GM12878 (cell line): ENCODE data around the gene LRRN4. TPM values are rescaled to one million over a fixed set of nuclear protein-coding genes. Genes with fewer than 3 reads are reported as not detected.

Experiments
- ATAC-seq: fragments of 200-7000 bp; cut with Tn5 transposase; 3 replicates; pipeline ENCODE4 v1.9.1; 2020; ENCODE audit warnings: mild to moderate bottlenecking, moderate library complexity
- BruUV-seq: library from RNA; stranded (reverse); fragments of 400-500 nt; replicated peaks from 2 replicates; lab custom pipeline; 2021; lab: Mats Ljungman, UMichigan
- CTCF ChIA-PET: fragments of 300-600 bp; sonication (Branson Sonifier 250); formaldehyde crosslinking; extraction: SDS; loops from one replicate; lab custom pipeline; 2021; ENCODE audit warnings: inconsistent platforms; lab: Yijun Ruan, JAX
- POLR2A ChIA-PET: fragments of 350-600 bp; formaldehyde crosslinking; extraction: SDS; loops from one replicate; lab custom pipeline; 2021; ENCODE audit warnings: inconsistent platforms; lab: Charles Lee
- RAD21 ChIA-PET: fragments of 300-600 bp; sonication (Branson Sonifier 250); formaldehyde crosslinking; loops from one replicate; lab custom pipeline; 2023; ENCODE audit warnings: antibody characterized with exemption; ENCODE audit not compliant: unreplicated experiment; lab: Charles Lee
- SMC1A ChIA-PET: fragments of 300-600 bp; sonication (Branson Sonifier 250); formaldehyde crosslinking; loops from one replicate; lab custom pipeline; 2023; ENCODE audit not compliant: unreplicated experiment, uncharacterized antibody; lab: Charles Lee
- DNase-seq: peaks from one replicate; pipeline ENCODE4 v3.0.0-alpha.2; 2011; ENCODE audit warnings: low read depth, low spot score
- FAIRE-seq: peaks from 3 replicates; lab custom pipeline; 2011; peaks lifted over from hg19 to GRCh38; lab: Jason Lieb, UNC
- H2AFZ ChIP-seq: 2 replicates; pipeline ENCODE4 v1.6.0; 2011; ENCODE audit warnings: low read depth, low read length, control low read depth; ENCODE audit not compliant: control insufficient read depth
- H3K27ac ChIP-seq: 2 replicates; pipeline ENCODE4 v1.5.1; 2011; ENCODE audit warnings: control low read depth; ENCODE audit not compliant: control insufficient read depth, insufficient read depth
- H3K27me3 ChIP-seq, 2 experiments: replicated peaks in 1 of 2; 2 replicates each; pipeline versions ENCODE4 v1.6.0 to v1.6.1; 2011; ENCODE audit warnings: low read length in 1 of 2; ENCODE audit not compliant: control insufficient read depth in 2 of 2, insufficient read depth in 2 of 2
- H3K36me3 ChIP-seq, 2 experiments: 2 replicates each; pipeline ENCODE4 v1.5.1; 2011; ENCODE audit warnings: low read length in 1 of 2; ENCODE audit not compliant: control insufficient read depth in 2 of 2, insufficient read depth in 2 of 2
- H3K4me1 ChIP-seq: 2 replicates; pipeline ENCODE4 v1.6.1; 2011; ENCODE audit warnings: mild to moderate bottlenecking, low read length, moderate library complexity, mixed read lengths; ENCODE audit not compliant: control insufficient read depth, insufficient read depth
- H3K4me2 ChIP-seq: 2 replicates; pipeline ENCODE4 v1.6.0; 2011; ENCODE audit warnings: control low read depth; ENCODE audit not compliant: control insufficient read depth, insufficient read depth
- H3K4me3 ChIP-seq: fragments of 200-600 bp; sonication (generic); 2 replicates; pipeline ENCODE4 v1.5.1; 2016
- H3K79me2 ChIP-seq: 2 replicates; pipeline ENCODE4 v1.6.0; 2011; ENCODE audit warnings: low read length; ENCODE audit not compliant: control insufficient read depth, insufficient read depth
- H3K9ac ChIP-seq: 2 replicates; pipeline ENCODE4 v1.8.0; 2011; ENCODE audit warnings: low read length, control low read depth, mixed read lengths; ENCODE audit not compliant: control insufficient read depth, insufficient read depth
- H3K9me3 ChIP-seq: replicated peaks from 3 replicates; pipeline ENCODE4 v1.5.1; 2011; ENCODE audit warnings: mild to moderate bottlenecking, low read length; ENCODE audit not compliant: control insufficient read depth, insufficient read depth
- H4K20me1 ChIP-seq: 2 replicates; pipeline ENCODE4 v1.6.0; 2011; ENCODE audit not compliant: control insufficient read depth, insufficient read depth
- GATAD2B ChIP-seq: fragments of 450-650 bp; conservative IDR thresholded peaks from 2 replicates; pipeline ENCODE4 v1.6.1; 2017; ENCODE audit warnings: low read depth, mild to moderate bottlenecking, moderate library complexity
- TARDBP ChIP-seq: IDR thresholded peaks from 2 replicates; pipeline ENCODE4 v1.6.1; 2016; ENCODE audit warnings: borderline replicate concordance
- WGBS: methylation state at CpG from one replicate; pipeline ENCODE4 v1.1.6; 2016; ENCODE audit warnings: low lambda C conversion rate; ENCODE audit not compliant: insufficient replicate concordance, insufficient coverage; ENCODE audit errors: missing lambda C conversion rate; 5-methylcytosine and 5-hydroxymethylcytosine counted together
- in situ Hi-C: fragments of 300-500 bp; cut with MboI; formaldehyde crosslinking; loops from 9 replicates; pipeline ENCODE4 v1.14.3; 2018; ENCODE audit warnings: mixed read lengths
- intact Hi-C: fragments of 100-400 bp; cut with micrococcal nuclease; formaldehyde crosslinking; loops from one replicate; pipeline ENCODE4 v1.14.2; 2022; ENCODE audit not compliant: unreplicated experiment
- polyA plus RNA-seq, 11 experiments: library from polyadenylated mRNA; depleted of rRNA in 4 of 11; unstranded in 6 of 11; stranded (reverse) in 5 of 11; fragments of >200 nt; fragmentation: Nextera tagmentation in 4 of 11; fragmentation: Illumina TruSeq in 1 of 11; extraction: Ambion mirVana in 4 of 11; extraction: Trizol in 1 of 11; gene quantifications; 1 replicate in 1 of 11; 2 replicates in 10 of 11; pipeline versions ENCODE4 v1.2.1 to v1.2.3, GENCODE V29; 2011 to 2016; ENCODE audit warnings: inconsistent platforms in 2 of 11, missing spikeins in 2 of 11, low read depth in 1 of 11
- total RNA-seq, 4 experiments: library from RNA; depleted of rRNA in 3 of 4; stranded (reverse); fragments of >200 nt in 3 of 4; fragmentation: Illumina TruSeq in 1 of 4; extraction: Trizol in 1 of 4; gene quantifications; 2 replicates each; pipeline versions ENCODE4 v1.2.1 to v1.2.3, GENCODE V29; 2013 to 2021
- TF ChIP-seq, protein P1 (sequence below): fragments of 450-650 bp; formaldehyde crosslinking; IDR thresholded peaks from 2 replicates; pipeline ENCODE4 v1.4.0; 2022; ENCODE audit warnings: mild to moderate bottlenecking, moderate library complexity

LRRN4 gene
- total and polyA plus RNA-seq, 10 of the 15 experiments (the other 5 are each of a cell fraction or from before 2014, with no cell fraction given), result 0.11 TPM; not detected in 9

GRCh38 chr20:6053776-6054688 is at the start of gene LRRN4 (continued):
- TF ChIP-seq, protein P1, sequence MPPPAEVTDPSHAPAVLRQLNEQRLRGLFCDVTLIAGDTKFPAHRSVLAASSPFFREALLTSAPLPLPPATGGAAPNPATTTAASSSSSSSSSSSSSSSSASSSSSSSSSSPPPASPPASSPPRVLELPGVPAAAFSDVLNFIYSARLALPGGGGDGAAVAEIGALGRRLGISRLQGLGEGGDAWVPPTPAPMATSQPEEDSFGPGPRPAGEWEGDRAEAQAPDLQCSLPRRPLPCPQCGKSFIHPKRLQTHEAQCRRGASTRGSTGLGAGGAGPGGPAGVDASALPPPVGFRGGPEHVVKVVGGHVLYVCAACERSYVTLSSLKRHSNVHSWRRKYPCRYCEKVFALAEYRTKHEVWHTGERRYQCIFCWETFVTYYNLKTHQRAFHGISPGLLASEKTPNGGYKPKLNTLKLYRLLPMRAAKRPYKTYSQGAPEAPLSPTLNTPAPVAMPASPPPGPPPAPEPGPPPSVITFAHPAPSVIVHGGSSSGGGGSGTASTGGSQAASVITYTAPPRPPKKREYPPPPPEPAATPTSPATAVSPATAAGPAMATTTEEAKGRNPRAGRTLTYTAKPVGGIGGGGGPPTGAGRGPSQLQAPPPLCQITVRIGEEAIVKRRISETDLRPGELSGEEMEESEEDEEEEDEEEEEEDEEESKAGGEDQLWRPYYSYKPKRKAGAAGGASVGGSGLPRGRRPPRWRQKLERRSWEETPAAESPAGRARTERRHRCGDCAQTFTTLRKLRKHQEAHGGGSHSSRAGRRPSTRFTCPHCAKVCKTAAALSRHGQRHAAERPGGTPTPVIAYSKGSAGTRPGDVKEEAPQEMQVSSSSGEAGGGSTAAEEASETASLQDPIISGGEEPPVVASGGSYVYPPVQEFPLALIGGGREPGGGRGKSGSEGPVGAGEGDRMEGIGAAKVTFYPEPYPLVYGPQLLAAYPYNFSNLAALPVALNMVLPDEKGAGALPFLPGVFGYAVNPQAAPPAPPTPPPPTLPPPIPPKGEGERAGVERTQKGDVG (CRISPR knock-in tag), result no peak

DNA sequence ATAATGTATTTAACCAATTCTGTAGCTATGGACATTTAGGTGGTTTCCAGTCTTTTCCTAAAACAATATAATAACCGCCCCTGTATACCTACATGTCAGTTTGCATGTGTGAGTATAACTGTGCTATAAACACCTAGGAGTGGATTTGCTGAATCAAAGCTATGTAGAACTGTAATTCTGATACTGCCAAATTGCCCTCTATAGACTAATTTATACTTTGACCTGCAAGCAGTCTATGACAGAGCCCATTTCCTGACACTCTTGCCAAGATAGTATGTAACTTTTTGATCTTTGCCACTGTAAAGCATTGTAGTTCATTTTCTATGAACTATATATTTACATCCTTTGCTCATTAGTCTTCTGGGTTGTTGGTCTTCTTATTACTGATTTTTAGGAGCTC is 49.4 kb upstream of the LRRN4 start:
- no peak overlapping the region for H3K4me2 ChIP-seq
- H3K27ac ChIP-seq, result no peak overlapping the region
- no peaks in the 10 kb centered on the region for H3K4me1 ChIP-seq
- ChIA-PET SMC1A (interaction anchor here (0.7 to 1.3 kb wide), 4 partner anchors 9 to 17 kb away, joined by 3 to 7 read pairs (median 4); no protein-coding TSS in a partner anchor), CTCF (interaction anchor here (0.6 to 2.2 kb wide), 3 partner anchors 10 to 79 kb away, joined by 3 to 7 read pairs (median 4); no protein-coding TSS in a partner anchor), RAD21 (no interaction called here), POLR2A (interaction anchor here (1.3 kb wide), 1 partner anchor 19 kb away, joined by 5 read pairs; the partner anchor contains the start of gene FERMT1)
- TF ChIP-seq GATAD2B (no peak), TARDBP (no peak)
- no peak overlapping the region for H3K4me3 ChIP-seq
- H3K79me2 ChIP-seq, result no peaks in the 10 kb centered on the region
- in situ Hi-C loops, result no loop called here
- H3K9ac ChIP-seq, result no peak overlapping the region
- DNase-seq (no peak), ATAC-seq (peak; percentile 70), FAIRE-seq (no peak)
- H3K36me3 ChIP-seq, result no peaks in the 10 kb centered on the region
- H2AFZ ChIP-seq, result no peak overlapping the region
- H3K9me3 ChIP-seq, result no peaks in the 10 kb centered on the region
- H4K20me1 ChIP-seq, result no peaks in the 10 kb centered on the region
- intact Hi-C loops, result no loop called here
- WGBS, result 0% methylated on average over 1 of the region's 1 CpG
- no peaks in the 10 kb centered on the region for H3K27me3 ChIP-seq
- no TSS peak for BruUV-seq
